ENCODE results near the gene MAGEA4.
"Not testable (repeated sequence)": the region's sequence is repeated elsewhere in the genome, so short reads cannot be mapped to it uniquely, and the experiment has no call there.

The MAGEA4 gene

GRCh38 chrX:151912780-151913179, at the start of gene MAGEA4:
Gene MAGEA4, plus strand, starts transcription at chrX:151912889. Its CDS starts 10,776 bp downstream, at chrX:151923665.
- no peak for DNase-seq

- DNase-seq = no peak
Observed at GRCh38 chrX:151870602-151871001, 42.1 kb upstream of the MAGEA4 start.

GRCh38 chrX:151871244-151871643, 41.4 kb upstream of the MAGEA4 start:
- DNase-seq = no peak

GRCh38 chrX:151873096-151873495, 39.6 kb upstream of the MAGEA4 start:
- no peak for DNase-seq

- no peak for DNase-seq
Observed at GRCh38 chrX:151875270-151876026, 37.2 kb upstream of the MAGEA4 start.

- DNase-seq = no peak
Observed at GRCh38 chrX:151878574-151878973, 34.1 kb upstream of the MAGEA4 start.

GRCh38 chrX:151879856-151880255, 32.8 kb upstream of the MAGEA4 start:
- no peak for DNase-seq

- DNase-seq = no peak
Observed at GRCh38 chrX:151880895-151881294, 31.8 kb upstream of the MAGEA4 start.

GRCh38 chrX:151889421-151889820, 23.3 kb upstream of the MAGEA4 start:
- no peak for DNase-seq

- no peak for DNase-seq
Observed at GRCh38 chrX:151896734-151897474, 15.8 kb upstream of the MAGEA4 start.

- DNase-seq = no peak
Observed at GRCh38 chrX:151899622-151900021, 13.1 kb upstream of the MAGEA4 start.

- no peak for DNase-seq
Observed at GRCh38 chrX:151901826-151902225, 10.9 kb upstream of the MAGEA4 start.

GRCh38 chrX:151902813-151903591, 9.7 kb upstream of the MAGEA4 start:
- no peak for DNase-seq

GRCh38 chrX:151904989-151905388, 7.7 kb upstream of the MAGEA4 start:
- no peak for DNase-seq

- DNase-seq = no peak
Observed at GRCh38 chrX:151912221-151912620, 468 bp upstream of the MAGEA4 start.

GRCh38 chrX:151918736-151919135, 6.0 kb downstream of the MAGEA4 start:
- not testable (repeated sequence) for DNase-seq

GRCh38 chrX:151919610-151920009, 6.9 kb downstream of the MAGEA4 start:
- DNase-seq = no peak

GRCh38 chrX:151920101-151920500, 7.4 kb downstream of the MAGEA4 start:
- no peak for DNase-seq

- no peak for DNase-seq
Observed at GRCh38 chrX:151920530-151920929, 7.8 kb downstream of the MAGEA4 start.

- DNase-seq = no peak
Observed at GRCh38 chrX:151921292-151921691, 8.6 kb downstream of the MAGEA4 start.

GRCh38 chrX:151921866-151922265, 9.2 kb downstream of the MAGEA4 start:
- DNase-seq = no peak

GRCh38 chrX:151922692-151923091, 10.0 kb downstream of the MAGEA4 start:
- DNase-seq = no peak

GRCh38 chrX:151923648-151924047, 11.0 kb downstream of the MAGEA4 start:
- no peak for DNase-seq

GRCh38 chrX:151929126-151929525, 16.4 kb downstream of the MAGEA4 start:
- no peak for DNase-seq

Measured in activated CD8-positive, alpha-beta memory T cell treated with anti-CD3 and anti-CD28 coated beads, Interleukin-2, amount 50 U/mL, for 48 hours (primary cell).